C4-2B (cell line): ENCODE results near the gene CILP2.

Experiments used
- ZFX ChIP-seq: fragments of 450-650 bp; IDR thresholded peaks from 2 replicates; pipeline ENCODE4 v1.6.1; 2017
- TF ChIP-seq, protein P1 (sequence below): fragments of 450-650 bp; conservative IDR thresholded peaks from 2 replicates; pipeline ENCODE4 v1.5.1; 2017; ENCODE audit warnings: mild to moderate bottlenecking

DNA sequence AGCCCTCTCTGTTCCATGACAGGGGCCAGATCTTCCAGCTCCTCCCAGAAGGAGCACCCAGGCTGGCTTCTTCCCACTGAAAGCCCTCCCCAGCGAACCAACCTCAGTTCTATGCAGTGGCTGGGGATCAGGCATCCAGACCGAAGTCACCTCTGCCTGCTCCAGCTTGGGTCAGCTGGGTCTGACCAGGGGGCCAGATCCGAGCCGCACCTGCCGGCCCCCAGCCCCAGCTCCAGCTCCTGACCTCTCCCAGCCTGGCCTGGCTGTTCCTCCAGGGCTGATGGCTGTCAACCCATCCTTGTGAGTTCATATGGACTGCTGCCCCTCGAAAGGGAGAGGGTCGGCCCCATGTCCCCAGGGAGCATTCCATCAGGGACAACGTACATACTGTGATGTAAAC lies 30.7 kb upstream of the CILP2 start:
- TF ChIP-seq, protein P1, sequence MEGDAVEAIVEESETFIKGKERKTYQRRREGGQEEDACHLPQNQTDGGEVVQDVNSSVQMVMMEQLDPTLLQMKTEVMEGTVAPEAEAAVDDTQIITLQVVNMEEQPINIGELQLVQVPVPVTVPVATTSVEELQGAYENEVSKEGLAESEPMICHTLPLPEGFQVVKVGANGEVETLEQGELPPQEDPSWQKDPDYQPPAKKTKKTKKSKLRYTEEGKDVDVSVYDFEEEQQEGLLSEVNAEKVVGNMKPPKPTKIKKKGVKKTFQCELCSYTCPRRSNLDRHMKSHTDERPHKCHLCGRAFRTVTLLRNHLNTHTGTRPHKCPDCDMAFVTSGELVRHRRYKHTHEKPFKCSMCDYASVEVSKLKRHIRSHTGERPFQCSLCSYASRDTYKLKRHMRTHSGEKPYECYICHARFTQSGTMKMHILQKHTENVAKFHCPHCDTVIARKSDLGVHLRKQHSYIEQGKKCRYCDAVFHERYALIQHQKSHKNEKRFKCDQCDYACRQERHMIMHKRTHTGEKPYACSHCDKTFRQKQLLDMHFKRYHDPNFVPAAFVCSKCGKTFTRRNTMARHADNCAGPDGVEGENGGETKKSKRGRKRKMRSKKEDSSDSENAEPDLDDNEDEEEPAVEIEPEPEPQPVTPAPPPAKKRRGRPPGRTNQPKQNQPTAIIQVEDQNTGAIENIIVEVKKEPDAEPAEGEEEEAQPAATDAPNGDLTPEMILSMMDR: no peak
- TF ChIP-seq ZFX: no peak
